Lower leg skin (tissue), 3 donors: ENCODE data around the gene RAPGEF4.

Experiments
- POLR2A ChIP-seq, 2 donors: fragments of 450-650 bp; IDR thresholded peaks; one replicate each; pipeline ENCODE4 v1.6.1; 2016 to 2017; ENCODE audit warnings: antibody characterized with exemption in 2 of 2, mild to moderate bottlenecking in 1 of 2, moderate library complexity in 1 of 2
- TF ChIP-seq, protein P1 (sequence below), 3 donors: fragments of 450-650 bp; IDR thresholded peaks; one replicate each; pipeline ENCODE4 v1.5.1; 2016; ENCODE audit warnings: antibody characterized with exemption in 3 of 3, mild to moderate bottlenecking in 3 of 3, moderate library complexity in 2 of 3

DNA sequence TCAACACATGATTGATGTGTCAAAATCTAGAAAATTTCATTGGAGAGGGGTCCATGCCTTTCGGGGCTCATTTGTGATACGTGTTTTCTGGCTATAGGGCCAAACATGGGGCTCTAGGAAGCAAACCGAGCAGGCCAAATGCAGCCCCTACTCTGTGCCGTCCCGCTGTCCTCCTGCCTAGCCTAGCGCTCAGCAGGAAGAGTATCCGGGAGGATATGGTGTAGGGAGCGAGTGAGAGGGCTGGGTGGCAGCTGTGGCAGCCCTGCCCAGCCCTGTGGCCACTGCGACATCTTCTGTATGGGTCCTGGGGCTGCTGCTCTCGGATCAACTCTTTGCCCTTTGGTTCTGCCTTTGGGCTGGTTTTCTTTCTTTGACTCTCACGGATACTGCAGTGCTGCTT, 219.9 kb downstream of the RAPGEF4 start:
- no peak for TF ChIP-seq POLR2A (IDR thresholded peaks at IDR 0.05)
- TF ChIP-seq, protein P1, sequence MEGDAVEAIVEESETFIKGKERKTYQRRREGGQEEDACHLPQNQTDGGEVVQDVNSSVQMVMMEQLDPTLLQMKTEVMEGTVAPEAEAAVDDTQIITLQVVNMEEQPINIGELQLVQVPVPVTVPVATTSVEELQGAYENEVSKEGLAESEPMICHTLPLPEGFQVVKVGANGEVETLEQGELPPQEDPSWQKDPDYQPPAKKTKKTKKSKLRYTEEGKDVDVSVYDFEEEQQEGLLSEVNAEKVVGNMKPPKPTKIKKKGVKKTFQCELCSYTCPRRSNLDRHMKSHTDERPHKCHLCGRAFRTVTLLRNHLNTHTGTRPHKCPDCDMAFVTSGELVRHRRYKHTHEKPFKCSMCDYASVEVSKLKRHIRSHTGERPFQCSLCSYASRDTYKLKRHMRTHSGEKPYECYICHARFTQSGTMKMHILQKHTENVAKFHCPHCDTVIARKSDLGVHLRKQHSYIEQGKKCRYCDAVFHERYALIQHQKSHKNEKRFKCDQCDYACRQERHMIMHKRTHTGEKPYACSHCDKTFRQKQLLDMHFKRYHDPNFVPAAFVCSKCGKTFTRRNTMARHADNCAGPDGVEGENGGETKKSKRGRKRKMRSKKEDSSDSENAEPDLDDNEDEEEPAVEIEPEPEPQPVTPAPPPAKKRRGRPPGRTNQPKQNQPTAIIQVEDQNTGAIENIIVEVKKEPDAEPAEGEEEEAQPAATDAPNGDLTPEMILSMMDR (IDR thresholded peaks at IDR 0.05): no peak
